GM21528 (cell line): ENCODE measurements around the gene HPSE2.

Experiments
- ATAC-seq: cut with Tn5 transposase; IDR thresholded peaks from one replicate; pipeline ENCODE4 v1.9.1; 2021; ENCODE audit warnings: mild to moderate bottlenecking, moderate library complexity; ENCODE audit not compliant: unreplicated experiment, low FRiP score

HPSE2 gene

GRCh38 chr10:98632456-98633150, 603.0 kb downstream of the HPSE2 start:
- ATAC-seq: no peak

GRCh38 chr10:98628206-98628605, 607.4 kb downstream of the HPSE2 start:
- no peak for ATAC-seq

- no peak for ATAC-seq
Measured at GRCh38 chr10:98627711-98628110, 607.9 kb downstream of the HPSE2 start.

GRCh38 chr10:98624963-98625362, 610.7 kb downstream of the HPSE2 start:
- ATAC-seq: no peak

GRCh38 chr10:98623176-98623575, 612.5 kb downstream of the HPSE2 start:
- ATAC-seq: no peak

GRCh38 chr10:98621630-98622029, 614.0 kb downstream of the HPSE2 start:
- ATAC-seq: no peak

- ATAC-seq: no peak
Measured at GRCh38 chr10:98620503-98620902, 615.1 kb downstream of the HPSE2 start.

GRCh38 chr10:98619446-98619845, 616.2 kb downstream of the HPSE2 start:
- ATAC-seq: no peak

- ATAC-seq: no peak
Measured at GRCh38 chr10:98617906-98618520, 617.6 kb downstream of the HPSE2 start.

- no peak for ATAC-seq
Measured at GRCh38 chr10:98613446-98613845, 622.2 kb downstream of the HPSE2 start.

- no peak for ATAC-seq
Measured at GRCh38 chr10:98611436-98611835, 624.2 kb downstream of the HPSE2 start.

- no peak for ATAC-seq
Measured at GRCh38 chr10:98610836-98611235, 624.8 kb downstream of the HPSE2 start.

- no peak for ATAC-seq
Measured at GRCh38 chr10:98610301-98610700, 625.4 kb downstream of the HPSE2 start.

GRCh38 chr10:98609265-98609664, 626.4 kb downstream of the HPSE2 start:
- no peak for ATAC-seq

GRCh38 chr10:98608411-98608810, 627.2 kb downstream of the HPSE2 start:
- ATAC-seq: no peak

GRCh38 chr10:98602224-98602623, 633.4 kb downstream of the HPSE2 start:
- no peak for ATAC-seq

GRCh38 chr10:98599032-98599610, 636.5 kb downstream of the HPSE2 start:
- no peak for ATAC-seq

GRCh38 chr10:98596404-98596803, 639.2 kb downstream of the HPSE2 start:
- no peak for ATAC-seq

GRCh38 chr10:98589691-98590090, 646.0 kb downstream of the HPSE2 start:
- no peak for ATAC-seq

- ATAC-seq: no peak
Measured at GRCh38 chr10:98589007-98589406, 646.6 kb downstream of the HPSE2 start.

- ATAC-seq: no peak
Measured at GRCh38 chr10:98587156-98587837, 648.4 kb downstream of the HPSE2 start.
